Hepatocyte (in vitro differentiated cells): ENCODE measurements around the gene TSPYL4.

Source experiments
- CTCF ChIP-seq: fragments of 200-600 bp; sonication (generic); IDR thresholded peaks from 2 replicates; pipeline ENCODE4 v1.5.1; 2016; ENCODE audit warnings: antibody characterized with exemption, mild to moderate bottlenecking; ENCODE audit not compliant: poor library complexity
- EZH2 ChIP-seq: fragments of 200-600 bp; sonication (generic); IDR thresholded peaks from 2 replicates; pipeline ENCODE4 v1.6.1; 2016; ENCODE audit warnings: antibody characterized with exemption, mild to moderate bottlenecking, borderline replicate concordance

GRCh38 chr6:116258520-116258919 lies 4.6 kb upstream of the TSPYL4 start:
- TF ChIP-seq CTCF (no peak), EZH2 (no peak)
